Stimulated activated CD8-positive, alpha-beta memory T cell treated with anti-CD3 and anti-CD28 coated beads, Interleukin-15, amount 100 ng/mL, for 1 hour (primary cell): ENCODE measurements around the gene NOSIP.
A peak's percentile ranks its signal among the peaks of the same experiment; 100 is the strongest.

Source experiments
- DNase-seq: peaks from one replicate; pipeline ENCODE4 v3.0.0-alpha.2; 2020; ENCODE audit warnings: low read depth

Gene NOSIP

DNA sequence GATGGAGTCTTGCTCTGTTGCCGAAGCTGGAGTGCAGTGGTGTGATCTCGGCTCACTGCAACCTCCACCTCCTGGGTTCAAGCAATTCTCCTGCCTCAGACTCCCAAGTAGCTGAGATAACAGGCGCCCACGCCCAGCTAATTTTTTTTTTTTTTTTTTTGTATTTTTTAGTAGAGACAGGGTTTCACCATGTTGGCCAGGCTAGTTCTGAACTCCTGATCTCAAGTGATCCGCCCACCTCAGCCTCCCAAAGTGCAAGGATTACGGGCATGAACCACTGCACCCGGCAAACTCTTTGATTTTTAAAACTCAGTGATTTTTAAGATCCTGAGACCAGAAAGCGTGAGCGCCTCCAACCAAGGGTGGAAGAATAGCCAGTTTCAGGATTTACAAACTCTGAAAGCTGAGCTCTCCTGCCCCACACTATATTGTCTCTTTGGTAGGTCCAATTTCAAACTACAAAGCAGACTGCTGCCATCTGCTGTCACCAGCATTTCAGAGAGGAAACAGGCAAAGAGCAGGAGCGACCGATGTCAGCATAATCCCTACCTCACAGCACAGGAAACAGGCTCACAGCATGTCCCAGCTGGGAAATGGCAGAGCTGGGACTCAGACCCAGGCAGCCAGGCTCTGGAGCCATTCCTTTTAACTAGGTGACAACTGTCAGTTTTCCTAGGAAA is 9.2 kb downstream of the NOSIP start:
- no peak for DNase-seq

DNA sequence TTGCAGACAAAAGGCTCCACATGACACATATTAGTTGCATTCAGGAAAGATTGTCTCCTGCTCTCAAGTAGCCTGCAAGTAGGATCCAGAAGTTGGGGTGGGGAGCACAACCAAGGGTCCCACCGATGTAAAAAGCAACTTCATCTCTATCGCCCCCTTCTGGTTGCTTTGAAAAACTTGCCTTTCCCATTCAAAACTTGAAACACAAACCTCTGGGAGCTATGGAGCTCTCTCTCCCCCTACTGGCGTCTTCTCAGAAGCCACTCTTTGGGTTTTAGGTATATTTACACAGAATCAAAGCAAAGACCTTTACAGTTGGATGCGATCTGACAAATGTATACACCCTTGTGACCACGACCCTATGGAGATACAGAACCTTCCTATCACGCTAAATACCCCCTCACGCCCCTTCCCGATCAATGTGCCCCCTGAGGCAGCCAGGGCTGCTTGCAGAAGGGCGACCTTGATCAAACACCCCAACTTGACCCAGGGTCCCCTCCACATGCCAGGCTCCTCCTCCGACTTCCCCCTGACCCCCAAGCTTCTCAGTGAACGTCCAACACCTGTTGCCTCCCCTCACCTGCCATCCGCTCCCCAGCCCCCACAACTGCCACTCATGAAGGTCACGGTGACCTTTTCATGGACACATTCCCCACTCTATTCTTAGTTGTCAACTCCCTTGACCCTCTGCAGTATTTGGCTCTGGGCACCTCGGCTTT is 10.1 kb downstream of the NOSIP start:
- DNase-seq, result no peak

DNA sequence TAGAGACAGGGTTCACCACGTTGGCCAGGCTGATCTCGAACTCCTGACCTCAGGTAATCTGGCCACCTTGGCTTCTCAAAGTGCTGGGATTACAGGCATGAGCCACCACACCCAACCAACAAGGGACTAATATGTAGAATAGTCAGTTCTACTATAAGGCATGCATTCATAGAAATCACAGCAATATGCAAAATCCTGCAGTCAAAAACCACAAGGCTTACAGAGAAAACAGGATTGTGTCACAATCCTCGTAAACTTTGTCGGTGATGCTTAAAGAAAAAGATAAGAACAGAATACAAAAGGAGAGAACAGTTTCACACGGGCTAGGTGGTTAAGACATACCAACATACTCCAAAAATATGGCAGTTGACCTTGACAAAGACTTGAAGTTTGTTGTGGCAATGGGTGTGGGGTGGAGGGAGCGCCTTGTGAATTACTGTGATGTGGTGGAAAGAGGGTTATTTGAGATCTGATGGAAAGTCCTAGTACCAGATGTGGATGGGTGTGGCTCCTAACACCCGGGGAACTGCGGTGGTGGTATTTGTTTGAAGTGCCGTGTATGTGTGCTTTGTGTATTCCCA is 12.4 kb downstream of the NOSIP start:
- no peak for DNase-seq

DNA sequence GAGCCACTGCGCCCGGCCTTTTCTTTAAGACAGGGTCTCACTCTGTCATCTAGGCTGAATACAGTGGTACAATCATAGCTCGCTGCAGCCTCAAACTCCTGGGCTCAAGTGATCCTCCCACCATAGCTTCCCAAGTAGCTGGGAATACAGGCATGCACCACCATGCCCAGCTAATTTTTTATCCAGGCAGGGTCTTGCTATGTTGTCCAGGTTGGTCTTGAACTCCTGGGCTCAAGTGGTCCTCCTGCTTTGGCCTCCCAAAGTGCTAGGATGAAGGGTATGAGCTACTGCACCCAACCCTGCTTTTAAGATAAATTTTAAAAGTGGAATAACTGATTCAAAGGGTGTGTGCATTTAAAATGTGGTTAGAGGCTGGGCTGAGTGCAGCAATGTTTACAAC is 14.1 kb downstream of the NOSIP start:
- DNase-seq, result no peak

DNA sequence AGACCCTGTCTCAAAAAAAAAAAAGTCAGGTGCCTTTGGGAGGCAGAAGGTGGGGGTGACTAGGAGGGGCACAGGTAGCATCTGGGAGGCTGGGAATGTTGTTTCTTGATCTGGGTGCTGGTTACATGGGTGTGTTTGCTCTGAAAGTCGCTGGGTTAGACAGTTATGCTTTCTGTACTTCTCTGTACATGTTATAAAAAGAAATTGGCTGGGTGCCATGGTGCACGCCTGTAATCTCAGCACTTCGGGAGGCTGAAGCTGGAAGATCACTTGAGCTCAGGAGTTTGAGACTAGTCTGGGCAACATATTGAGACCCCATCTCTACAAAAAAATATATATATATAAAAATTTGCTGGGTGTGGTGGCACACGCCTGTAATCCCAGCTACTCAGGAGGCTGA is 15.1 kb downstream of the NOSIP start:
- no peak for DNase-seq

DNA sequence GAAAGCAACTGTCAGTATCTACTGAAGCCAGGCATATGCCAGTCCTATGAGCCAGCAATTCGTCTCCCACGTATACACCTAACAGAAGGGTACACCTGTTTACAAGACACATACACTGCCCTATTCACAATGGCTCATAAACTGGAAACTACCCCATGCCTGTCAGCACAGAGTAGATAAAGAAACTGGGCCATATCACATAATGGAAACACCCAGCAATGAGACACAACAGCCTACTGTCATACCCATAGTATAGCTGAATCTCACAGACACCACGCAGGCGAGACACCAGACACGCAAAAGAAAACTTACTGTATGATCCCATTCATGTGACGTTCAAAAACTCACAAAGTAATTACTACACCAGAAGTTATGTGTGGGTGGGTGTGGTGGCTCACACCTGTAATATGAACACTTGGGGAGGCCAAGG is 15.7 kb downstream of the NOSIP start:
- DNase-seq, result no peak

DNA sequence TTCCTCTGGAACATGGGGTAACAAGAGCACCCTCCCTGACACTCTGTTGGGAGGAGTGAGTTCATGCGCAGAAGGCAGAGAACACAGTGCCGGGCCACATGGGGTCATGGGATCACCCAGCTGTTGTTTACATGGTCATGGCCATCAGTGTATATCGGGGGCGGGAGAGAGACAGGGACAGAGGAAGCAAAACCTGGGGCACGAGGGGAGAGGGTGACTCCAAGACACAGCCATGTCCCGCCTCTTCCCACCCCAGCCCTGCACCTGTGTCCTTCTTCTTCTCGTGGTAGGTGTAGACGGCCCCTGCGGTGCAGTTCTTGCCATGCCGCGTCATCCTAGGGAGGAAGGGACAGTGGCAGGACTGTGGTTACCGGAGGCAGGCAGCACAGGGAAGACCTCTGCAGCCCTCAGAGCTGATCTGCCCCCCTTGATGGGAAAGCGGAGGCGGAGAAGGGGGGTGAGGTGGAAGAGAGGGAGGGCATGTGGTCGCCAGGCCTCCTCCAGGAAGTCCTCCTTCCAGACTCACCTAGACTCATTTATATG is 19.9 kb downstream of the NOSIP start:
- DNase-seq, result no peak

DNA sequence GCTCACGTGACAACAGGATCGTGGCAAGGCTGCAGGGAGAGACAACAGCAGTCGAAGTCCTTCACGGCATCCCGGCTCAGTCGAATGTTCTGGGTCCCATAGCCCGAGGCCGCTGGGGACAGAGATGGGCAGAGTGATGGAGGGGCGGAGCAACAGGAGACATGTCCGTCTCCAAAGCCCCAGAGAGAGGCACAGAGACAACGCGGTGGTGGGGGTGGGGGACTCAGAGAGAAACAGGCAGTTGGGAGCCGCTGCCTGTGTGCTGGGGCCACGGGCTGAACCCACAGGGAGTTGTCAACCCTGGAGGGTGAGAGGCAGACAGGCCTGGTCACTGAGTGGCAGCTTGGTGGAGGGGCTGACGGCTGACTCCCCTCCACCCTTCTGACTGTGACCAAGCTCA is 20.4 kb downstream of the NOSIP start:
- DNase-seq, result no peak

DNA sequence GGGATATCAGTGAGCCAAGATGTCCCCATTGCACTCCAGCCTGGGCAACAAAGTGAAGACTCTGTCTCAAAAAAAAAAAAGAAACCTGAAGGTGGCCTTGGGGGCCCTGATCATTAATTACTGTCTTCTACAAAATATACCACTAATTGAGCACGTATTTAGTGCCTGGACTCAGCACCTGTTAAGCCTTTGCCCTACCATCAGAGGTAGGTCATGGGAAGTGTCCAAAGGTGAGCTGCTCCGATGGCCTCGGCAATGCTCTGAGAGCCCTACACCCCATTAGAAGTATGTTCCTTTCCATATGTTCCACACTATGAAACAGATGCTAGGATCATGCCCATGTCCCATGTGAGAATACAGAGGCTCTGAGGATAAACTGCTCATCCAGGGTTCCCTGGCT is 20.9 kb downstream of the NOSIP start:
- no peak for DNase-seq

DNA sequence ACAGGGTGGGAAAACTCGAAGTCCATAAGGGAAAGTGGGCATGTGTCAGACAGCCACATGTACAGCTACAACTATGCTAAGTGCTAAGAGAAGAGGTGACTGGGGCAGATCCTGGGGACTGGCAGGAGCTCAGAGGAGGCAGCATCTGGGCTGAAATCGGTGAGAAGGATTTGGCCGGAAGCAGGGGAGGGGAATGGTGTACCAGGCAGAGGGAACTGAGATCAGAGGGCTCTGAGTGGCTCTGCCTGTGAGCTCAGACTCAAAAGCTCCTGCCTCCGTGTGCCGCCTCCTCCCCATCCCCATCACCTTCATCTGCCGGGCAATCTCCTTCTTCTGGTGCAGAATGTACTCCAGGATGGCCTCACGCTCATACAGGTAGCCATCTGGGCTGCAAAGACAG is 21.8 kb downstream of the NOSIP start:
- DNase-seq, result no peak

DNA sequence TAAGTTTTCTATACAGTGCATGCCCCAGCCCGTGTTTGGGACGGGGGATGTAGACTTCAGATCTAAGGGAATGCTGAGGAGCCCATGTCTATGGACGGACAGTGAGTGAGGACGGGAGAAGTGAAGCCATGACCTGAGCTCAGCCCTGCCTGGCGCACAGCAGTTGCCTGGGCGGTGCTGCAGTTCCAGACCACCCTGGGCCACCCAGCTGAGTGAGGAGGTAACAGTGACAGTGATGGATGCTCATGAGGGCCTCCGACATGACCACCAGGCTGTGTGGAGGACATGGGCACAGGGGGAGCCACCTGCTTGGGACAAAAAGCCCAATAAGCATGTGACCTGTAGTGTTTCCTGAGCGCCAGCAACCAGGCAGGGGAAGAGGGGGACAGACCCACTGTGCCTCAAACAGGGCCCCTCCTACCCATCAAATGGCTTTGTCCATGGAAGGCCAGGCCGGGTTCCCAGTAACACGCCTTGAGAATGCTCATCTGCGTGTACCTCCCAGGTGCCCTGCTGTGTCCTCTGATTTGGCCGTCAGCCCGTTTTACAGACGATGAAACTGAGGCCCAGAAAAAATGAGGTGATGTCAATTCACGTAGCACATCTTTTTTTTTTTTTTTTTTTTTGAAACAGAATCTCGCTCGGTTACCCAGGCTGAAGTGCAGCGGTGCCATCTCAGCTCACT is 22.6 kb downstream of the NOSIP start:
- no peak for DNase-seq

DNA sequence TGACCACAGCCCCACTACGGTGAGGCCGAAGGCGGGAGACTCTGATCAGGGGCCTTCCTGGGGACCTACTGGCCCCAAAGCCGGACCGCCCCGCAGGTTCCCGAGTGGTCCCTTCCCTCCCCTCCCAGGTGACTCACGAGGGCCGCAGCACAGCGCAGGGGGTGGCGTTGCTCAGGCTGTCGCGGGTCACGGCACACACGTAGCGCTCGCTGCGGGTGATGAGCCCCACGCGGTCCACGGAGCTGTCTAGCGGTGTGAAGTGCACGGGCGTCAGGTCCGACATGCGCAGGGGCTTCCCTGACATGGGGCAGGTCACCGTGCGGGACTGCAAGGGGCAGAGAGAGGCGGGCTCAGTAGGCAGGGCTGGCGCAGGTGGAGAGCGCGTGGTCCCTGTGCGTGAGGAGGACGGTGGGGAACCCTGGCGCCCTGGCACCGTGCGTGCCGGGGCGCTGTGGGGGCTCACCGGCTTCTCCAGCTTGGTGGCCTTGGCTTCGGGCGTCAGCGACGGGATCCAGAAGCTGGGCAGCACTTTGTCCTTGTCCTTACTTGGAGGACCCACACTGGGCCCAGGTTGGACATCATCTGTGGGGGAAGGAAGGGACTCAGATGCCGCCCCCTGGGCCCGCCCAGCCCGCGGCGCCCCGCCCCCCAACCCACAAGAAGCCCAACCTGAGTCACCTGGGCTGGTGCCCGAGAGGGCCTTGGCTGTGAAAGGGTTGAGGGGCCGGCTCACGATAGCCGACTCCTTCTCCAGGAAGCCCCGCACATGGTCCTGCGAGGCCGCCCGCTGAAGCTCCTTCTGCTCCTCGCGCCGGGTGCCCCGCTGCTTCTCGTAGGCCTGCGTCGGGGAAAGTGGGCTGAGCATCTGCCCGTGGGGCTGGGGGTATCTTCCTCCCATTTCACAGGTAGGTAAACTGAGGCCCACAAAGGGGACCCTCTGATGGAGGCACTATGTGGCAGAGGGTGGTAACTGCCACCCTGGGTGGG is 23.7 kb downstream of the NOSIP start:
- DNase-seq, result no peak

DNA sequence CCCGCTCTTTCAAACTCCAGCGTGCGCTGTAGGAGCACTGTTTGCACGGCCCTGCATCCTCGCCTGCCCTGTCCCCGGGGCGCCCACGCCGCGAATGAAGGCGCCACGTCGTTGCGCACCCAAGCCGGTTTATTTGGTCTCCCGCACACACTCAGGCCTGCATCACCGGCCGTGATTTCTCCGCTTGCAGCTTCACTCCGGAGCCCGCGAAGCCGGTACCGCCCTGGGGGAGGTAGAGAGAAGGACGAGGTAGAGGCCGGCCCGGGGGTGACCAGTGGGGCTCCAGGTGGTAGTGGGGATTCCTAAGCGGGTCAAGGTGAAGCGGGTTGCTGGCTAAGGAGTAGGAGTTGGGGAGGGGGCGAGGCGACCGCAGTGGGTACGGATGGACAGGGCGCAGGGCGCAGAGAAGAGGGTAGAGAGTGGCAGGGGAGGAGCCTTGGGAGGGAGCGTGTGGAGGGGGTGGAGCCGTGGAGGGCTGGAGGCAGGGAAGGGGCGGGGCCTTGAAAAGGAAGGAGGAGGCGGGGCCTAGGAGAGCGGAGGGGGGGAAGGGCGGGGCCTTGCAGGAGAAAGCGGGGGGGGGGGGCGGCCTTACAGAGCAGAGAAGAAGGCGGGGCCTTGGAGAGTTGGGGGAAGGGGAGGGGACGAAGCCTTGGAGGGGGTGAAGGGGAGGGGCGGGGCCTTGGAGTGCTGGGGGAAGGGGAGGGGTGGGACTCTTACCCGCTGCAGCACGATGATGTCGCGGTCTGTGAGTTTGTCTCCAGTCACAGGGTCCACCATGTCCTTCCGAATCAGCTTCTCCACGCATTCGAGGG is 24.6 kb downstream of the NOSIP start:
- peak; percentile 59 for DNase-seq

DNA sequence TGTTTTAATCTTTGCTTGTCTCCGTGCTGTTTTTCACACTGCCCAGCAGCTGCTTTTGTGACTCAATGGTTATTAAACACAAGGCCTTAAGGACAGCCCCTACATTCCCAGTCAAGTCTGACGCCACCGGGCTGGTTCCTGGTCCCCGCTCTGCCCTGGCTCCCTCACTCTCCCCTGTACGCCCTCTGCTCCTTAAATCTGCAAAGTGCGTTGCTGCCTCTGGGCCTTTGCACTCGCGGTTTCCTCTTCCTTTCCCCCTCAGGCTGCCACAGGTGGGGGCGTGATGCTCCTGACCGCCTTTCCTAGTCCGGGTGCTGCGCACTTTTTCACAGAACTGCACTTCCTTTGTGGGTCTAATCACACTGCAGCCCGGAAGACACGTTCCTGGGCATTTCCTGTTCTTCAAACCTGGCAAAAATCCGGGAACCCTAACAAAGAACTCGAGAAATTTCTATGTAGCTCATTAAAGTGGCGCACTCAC is 25.6 kb downstream of the NOSIP start:
- no peak for DNase-seq

DNA sequence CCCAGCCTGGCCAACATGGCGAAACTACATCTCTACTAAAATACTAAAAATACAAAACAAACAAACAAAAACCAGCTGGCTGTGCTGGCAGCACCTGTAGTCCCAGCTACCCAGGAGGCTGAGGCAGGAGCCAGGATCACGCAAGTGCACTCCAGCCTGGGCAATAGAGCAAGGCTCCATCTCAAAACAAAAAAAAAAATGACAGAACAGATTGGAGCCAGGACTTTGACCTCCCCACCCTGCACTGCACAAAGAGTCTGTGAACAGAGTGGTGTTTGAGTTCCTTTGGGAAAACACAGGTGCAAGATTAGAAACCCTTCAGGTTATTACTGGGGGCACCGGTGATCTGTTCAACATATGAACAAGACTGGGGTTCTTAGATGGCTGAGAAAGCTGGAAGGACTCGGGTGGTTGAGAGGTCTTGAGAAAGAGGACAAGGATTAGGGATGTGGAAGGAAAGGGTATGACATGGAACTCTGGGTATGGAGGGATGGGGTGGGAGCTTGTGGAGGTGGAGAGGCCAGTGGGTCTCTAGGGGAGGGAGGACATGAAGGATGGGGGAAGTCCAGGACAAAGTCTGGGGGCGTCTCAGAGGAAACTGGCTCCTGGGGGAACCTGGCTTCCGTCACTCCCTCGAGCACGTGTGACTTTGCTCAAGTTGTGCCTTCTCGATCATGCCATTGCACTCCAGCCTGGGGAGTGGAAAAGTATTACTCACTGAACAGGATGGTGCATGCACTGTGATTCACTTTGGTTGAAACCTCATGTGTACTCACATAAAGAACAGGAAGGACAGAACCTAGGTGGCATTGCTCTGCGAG is 26.7 kb downstream of the NOSIP start:
- no peak for DNase-seq

DNA sequence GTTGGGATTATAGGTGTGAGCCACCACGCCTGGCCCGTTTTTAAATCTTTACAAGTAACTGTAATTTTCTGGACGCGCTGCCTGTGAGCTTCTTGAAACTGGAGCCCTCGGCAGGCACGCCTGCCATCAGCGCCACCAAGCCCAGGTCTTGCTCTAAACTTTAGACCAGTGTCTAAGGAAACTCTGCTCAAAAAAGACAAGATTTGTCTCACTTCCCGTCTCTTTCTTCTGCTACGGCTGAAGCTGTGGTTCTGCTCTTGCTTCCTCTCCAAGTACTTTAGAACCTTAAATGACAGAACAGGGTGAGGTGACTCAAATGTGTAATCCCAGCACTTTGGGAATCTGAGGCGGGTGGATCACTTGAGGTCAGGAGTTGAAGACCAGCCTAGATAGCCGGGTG is 27.6 kb downstream of the NOSIP start:
- DNase-seq, result no peak

DNA sequence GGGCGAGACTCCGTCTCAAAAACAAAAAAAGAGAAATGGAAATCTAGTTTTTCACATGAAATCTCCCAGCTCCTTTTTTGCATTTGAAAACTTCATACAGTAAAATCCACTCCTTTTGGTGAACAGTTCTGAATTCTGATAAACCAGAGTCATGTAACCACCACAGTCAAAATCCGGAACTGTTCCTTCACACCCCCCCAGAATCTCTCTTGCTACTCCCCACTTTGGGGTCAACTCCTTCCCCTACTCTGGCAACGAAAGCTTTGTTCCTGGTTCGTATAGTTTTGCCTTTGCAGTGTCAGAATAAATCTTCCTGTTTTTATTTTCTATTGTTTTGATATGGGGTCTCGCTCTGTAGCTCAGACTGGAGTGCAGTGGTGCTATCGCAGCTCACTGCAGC is 28.8 kb downstream of the NOSIP start:
- DNase-seq, result no peak

DNA sequence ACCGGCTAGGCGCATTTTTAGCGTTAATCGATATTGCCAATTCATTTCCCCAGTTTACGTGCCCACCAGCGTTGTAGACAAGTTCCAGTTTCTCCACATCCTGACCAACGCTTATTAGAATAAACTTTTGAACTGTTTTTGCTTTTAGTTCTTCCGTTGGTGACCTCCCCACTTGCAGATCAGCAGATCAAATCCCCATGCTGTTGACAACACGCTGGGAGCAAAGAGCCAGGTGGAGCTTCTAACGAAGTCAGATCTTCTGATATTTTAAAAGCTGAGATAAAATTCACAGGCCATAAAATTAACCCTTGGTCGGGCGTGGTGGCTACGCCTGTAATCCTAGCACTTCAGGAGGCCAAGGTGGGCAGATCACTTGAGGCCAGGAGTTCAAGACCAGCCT is 31.3 kb downstream of the NOSIP start:
- no peak for DNase-seq

DNA sequence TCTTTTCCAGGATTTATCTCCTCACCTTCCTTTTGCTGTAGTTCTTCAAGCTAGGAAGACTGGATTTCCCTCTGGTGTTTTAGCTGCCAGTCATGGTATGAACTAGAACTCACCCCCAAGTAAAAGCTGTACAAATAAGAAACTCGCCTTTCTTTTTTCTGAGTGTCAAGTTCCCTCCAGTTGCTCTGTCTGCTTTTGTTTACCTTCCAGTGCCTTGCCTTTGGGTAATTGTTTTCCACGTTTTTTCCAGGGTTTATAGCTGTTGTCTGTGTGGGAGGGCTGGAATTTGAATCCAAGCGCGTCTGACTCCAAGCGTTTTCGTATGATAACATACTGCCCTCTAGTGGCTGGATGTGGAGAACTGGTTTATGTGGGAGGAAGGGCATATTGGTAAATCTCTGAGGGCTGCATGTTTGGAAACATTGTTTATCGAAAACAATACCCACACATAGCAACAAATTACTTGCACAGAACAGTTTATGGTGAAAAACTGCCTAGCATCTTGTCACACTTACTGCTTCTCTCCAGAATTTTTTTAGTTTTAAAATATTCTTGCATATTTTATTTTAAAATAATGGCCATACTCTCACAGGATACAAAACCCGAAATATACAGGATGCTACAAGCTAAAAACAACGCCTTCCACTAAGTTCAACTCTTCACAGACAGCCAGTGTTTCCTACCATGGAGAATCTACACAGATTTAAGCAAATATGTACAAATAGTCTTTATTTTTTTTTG is 33.4 kb downstream of the NOSIP start:
- DNase-seq, result no peak
